ENCODE measurements around the gene DEXI.

GRCh38 chr16:10935226-10935915 is 6.9 kb downstream of the DEXI start:
- TF ChIP-seq CTCF (conservative IDR thresholded peaks at IDR 0.05; ENCODE audit: low read depth, low read length) (no peak), EZH2 (IDR thresholded peaks at IDR 0.05; ENCODE audit: low read length, unreplicated experiment) (no peak), EZH2phosphoT487 (IDR thresholded peaks at IDR 0.05; ENCODE audit: borderline replicate concordance, low read length) (no peak)

All from PC-3 (cell line).